SK-N-SH (cell line): ENCODE results near the gene TBC1D17. TPM values are rescaled to one million over a fixed set of nuclear protein-coding genes. Genes with fewer than 3 reads are reported as not detected.
A peak's percentile ranks its signal among the peaks of the same experiment; 100 is the strongest.

Experiments used
- CTCF ChIA-PET: fragments of 300-600, 350-600 bp; formaldehyde crosslinking; extraction: SDS; loops from one replicate; lab custom pipeline; 2021; lab: Yijun Ruan, JAX
- POLR2A ChIA-PET: fragments of 350-600 bp; sonication (Branson Sonifier 250); formaldehyde crosslinking; extraction: SDS; loops from one replicate; lab custom pipeline; 2020; ENCODE audit warnings: antibody characterized with exemption, inconsistent platforms; lab: Yijun Ruan, JAX
- DNase-seq: peaks from one replicate; pipeline ENCODE4 v3.0.0; 2012
- H2AFZ ChIP-seq: fragments of 200-600 bp; sonication (generic); 2 replicates; pipeline ENCODE4 v1.8.1; 2016; ENCODE audit warnings: antibody characterized with exemption, mild to moderate bottlenecking, low read depth
- H3F3A ChIP-seq: fragments of 200-600 bp; sonication (generic); replicated peaks from 2 replicates; pipeline ENCODE3; 2016; ENCODE audit warnings: antibody characterized with exemption, mild to moderate bottlenecking; ENCODE audit not compliant: insufficient read depth
- H3K27ac ChIP-seq, 2 experiments: fragments of 200-500 bp in 1 of 2; fragments of 200-600 bp in 1 of 2; sonication (Bioruptor generic) in 1 of 2; sonication (generic), shearing (Covaris generic) in 1 of 2; 2 replicates each; pipeline versions ENCODE4 v1.5.1 to v1.6.1; 2014 to 2016; ENCODE audit warnings: low read depth in 2 of 2, inconsistent platforms in 1 of 2, low read length in 1 of 2, mild to moderate bottlenecking in 1 of 2, mixed read lengths in 1 of 2
- H3K27me3 ChIP-seq: fragments of 200-600 bp; sonication (generic), shearing (Covaris generic); 2 replicates; pipeline ENCODE4 v1.6.1; 2016; ENCODE audit warnings: mixed run types; ENCODE audit not compliant: insufficient read depth
- H3K36me3 ChIP-seq, 2 experiments: fragments of 200-500 bp in 1 of 2; fragments of 200-600 bp in 1 of 2; sonication (Bioruptor generic) in 1 of 2; sonication (generic) in 1 of 2; replicated peaks in 1 of 2; 2 replicates each; pipeline versions ENCODE3 to v1.5.1; 2014 to 2016; ENCODE audit warnings: low read length in 1 of 2, mild to moderate bottlenecking in 1 of 2; ENCODE audit not compliant: insufficient read depth in 2 of 2, control insufficient read depth in 1 of 2
- H3K4me1 ChIP-seq, 2 experiments: fragments of 200-500 bp in 1 of 2; fragments of 200-600 bp in 1 of 2; sonication (Bioruptor generic) in 1 of 2; sonication (generic), shearing (Covaris generic) in 1 of 2; 2 replicates each; pipeline versions ENCODE4 v1.5.1 to v1.6.1; 2014 to 2016; ENCODE audit warnings: low read depth in 1 of 2, low read length in 1 of 2, mixed run types in 1 of 2; ENCODE audit not compliant: insufficient read depth in 2 of 2, control insufficient read depth in 1 of 2
- H3K4me2 ChIP-seq: fragments of 200-600 bp; sonication (generic), shearing (Covaris generic); 2 replicates; pipeline ENCODE4 v1.6.1; 2017; ENCODE audit warnings: mixed run types
- H3K4me3 ChIP-seq, 2 experiments: fragments of 200-500 bp in 1 of 2; fragments of 200-600 bp in 1 of 2; sonication (Bioruptor generic) in 1 of 2; sonication (generic), shearing (Covaris generic) in 1 of 2; 2 replicates each; pipeline versions ENCODE4 v1.5.1 to v1.8.1; 2014 to 2016; ENCODE audit warnings: low read depth in 2 of 2, inconsistent platforms in 1 of 2, low read length in 1 of 2, mild to moderate bottlenecking in 1 of 2, mixed read lengths in 1 of 2, moderate library complexity in 1 of 2
- H3K79me2 ChIP-seq: fragments of 200-600 bp; sonication (generic); 2 replicates; pipeline ENCODE4 v1.8.1; 2017; ENCODE audit warnings: mild to moderate bottlenecking; ENCODE audit not compliant: insufficient read depth
- H3K9ac ChIP-seq: fragments of 200-600 bp; sonication (generic); 2 replicates; pipeline ENCODE4 v1.6.1; 2017; ENCODE audit warnings: mixed run types
- H3K9me2 ChIP-seq: fragments of 200-600 bp; sonication (generic); 2 replicates; pipeline ENCODE4 v1.6.1; 2017; ENCODE audit warnings: mixed run types
- H3K9me3 ChIP-seq: fragments of 200-600 bp; sonication (generic); 2 replicates; pipeline ENCODE4 v1.6.1; 2017; ENCODE audit warnings: mixed run types, mild to moderate bottlenecking, moderate library complexity
- H4K20me1 ChIP-seq: fragments of 200-600 bp; sonication (generic); 2 replicates; pipeline ENCODE4 v1.6.1; 2017; ENCODE audit warnings: mild to moderate bottlenecking, mixed run types; ENCODE audit not compliant: insufficient read depth
- ELF1 ChIP-seq: IDR thresholded peaks from 2 replicates; pipeline ENCODE4 v1.4.0; 2012
- FOSL2 ChIP-seq: IDR thresholded peaks from 2 replicates; pipeline ENCODE4 v1.4.0; 2012; ENCODE audit warnings: low read depth, mild to moderate bottlenecking, moderate library complexity, borderline replicate concordance
- GABPA ChIP-seq: IDR thresholded peaks from 2 replicates; pipeline ENCODE4 v1.4.0; 2012; ENCODE audit warnings: low read depth, mild to moderate bottlenecking
- MAX ChIP-seq: IDR thresholded peaks from 2 replicates; pipeline ENCODE4 v1.4.0; 2012; ENCODE audit warnings: low read depth
- MEF2A ChIP-seq: IDR thresholded peaks from 2 replicates; pipeline ENCODE4 v1.4.0; 2012; ENCODE audit warnings: low read depth, borderline replicate concordance
- MXI1 ChIP-seq: IDR thresholded peaks from 2 replicates; pipeline ENCODE4 v1.6.1; 2012; ENCODE audit warnings: mild to moderate bottlenecking, low read depth, low read length, improper control_type of control experiment
- PBX3 ChIP-seq: IDR thresholded peaks from 2 replicates; pipeline ENCODE4; 2012
- POLR2AphosphoS5 ChIP-seq: IDR thresholded peaks from 2 replicates; pipeline ENCODE4 v1.6.1; 2012; ENCODE audit warnings: low read depth, low read length
- RCOR1 ChIP-seq: fragments of 150-350 bp; IDR thresholded peaks from 2 replicates; pipeline ENCODE4 v1.6.1; 2017; ENCODE audit warnings: antibody characterized with exemption, low read length
- REST ChIP-seq: IDR thresholded peaks from 2 replicates; pipeline ENCODE4 v1.6.1; 2012; ENCODE audit warnings: mild to moderate bottlenecking, low read depth, low read length, moderate library complexity
- RFX5 ChIP-seq: IDR thresholded peaks from 2 replicates; pipeline ENCODE4 v1.6.1; 2012; ENCODE audit warnings: mild to moderate bottlenecking, improper control_type of control experiment, low read length
- SIN3A ChIP-seq: IDR thresholded peaks from 2 replicates; pipeline ENCODE4 v1.6.1; 2012; ENCODE audit warnings: low read depth, mild to moderate bottlenecking, low read length, moderate library complexity, borderline replicate concordance
- SMC3 ChIP-seq: IDR thresholded peaks from 2 replicates; pipeline ENCODE4 v1.6.1; 2012; ENCODE audit warnings: low read depth, low read length, improper control_type of control experiment
- TCF12 ChIP-seq: IDR thresholded peaks from 2 replicates; pipeline ENCODE4 v1.4.0; 2012
- USF1 ChIP-seq: IDR thresholded peaks from 2 replicates; pipeline ENCODE4 v1.4.0; 2012; ENCODE audit warnings: low read depth, borderline replicate concordance
- WGBS: methylation state at CpG from one replicate; pipeline ENCODE4 v1.1.6; 2017; ENCODE audit warnings: low lambda C conversion rate; 5-methylcytosine and 5-hydroxymethylcytosine counted together
- polyA plus RNA-seq, 3 experiments: library from polyadenylated mRNA; depleted of rRNA; stranded (reverse); fragments of >200 nt; gene quantifications; 2 replicates each; pipeline ENCODE4 v1.2.3, GENCODE V29; 2012

The TBC1D17 gene
- polyA plus RNA-seq, 1 of the 3 experiments (the other 2 are of a cell fraction), result 28.3 TPM

GRCh38 chr19:49875857-49876421, 1.6 kb upstream of the TBC1D17 start:
- H3K36me3 ChIP-seq, result peaks cover 18 to 40% of the 10 kb centered on the region in 2 experiments
- peak; percentile 82 for DNase-seq
- CTCF ChIA-PET, result interaction anchor here (1.0 to 1.1 kb wide), 2 partner anchors 13 to 14 kb away, joined by 4 to 6 read pairs; no protein-coding TSS in a partner anchor

GRCh38 chr19:49876422-49877019, 981 bp upstream of the TBC1D17 start:
- Histone ChIP-seq H3K4me3 (peak overlapping the region; percentile 74 to 99), H3K4me2 (peak overlapping the region; percentile 95), H3K27me3 (no peaks in the 10 kb centered on the region), H3K36me3 (peaks cover 21 to 41% of the 10 kb centered on the region in 2 experiments), H3K9me3 (no peaks in the 10 kb centered on the region), H3K4me1 (peaks cover 7 to 25% of the 10 kb centered on the region in 2 experiments; a peak in 3 of 4 replicates), H4K20me1 (no peaks in the 10 kb centered on the region), H3K9ac (peak overlapping the region; percentile 97), H3F3A (no peaks in the 10 kb centered on the region), H3K79me2 (peaks cover 50% of the 10 kb centered on the region), H2AFZ (peak overlapping the region; percentile 83; the same call in 1 of the 2 replicates), H3K27ac (peak overlapping the region; percentile 96 to 99), H3K9me2 (no peaks in the 10 kb centered on the region)
- WGBS, result 1% methylated on average over 38 of the region's 46 CpGs
- peak; percentile 85 for DNase-seq
- POLR2A ChIA-PET, result interaction anchor here (0.6 to 3.5 kb wide), 9 partner anchors 8 to 269 kb away, joined by 3 to 22 read pairs (median 8); partner anchors contain the start of genes FUZ, NUP62, PNKP and PTOV1
- CTCF ChIA-PET, result interaction anchor here (0.6 to 1.1 kb wide), 4 partner anchors 13 to 414 kb away, joined by 3 to 6 read pairs (median 4); no protein-coding TSS in a partner anchor
- TF ChIP-seq TCF12, result 0 out of 2 replicates have a peak, but pooled peaks have one; percentile 11
- no peak for TF ChIP-seq MEF2A
- peak; percentile 71 for TF ChIP-seq GABPA
- TF ChIP-seq ELF1, result peak; percentile 59; the same call in 1 of the 2 replicates
- no peak for TF ChIP-seq RCOR1
- TF ChIP-seq POLR2AphosphoS5, result no peak; the same call in 1 of the 2 replicates
- TF ChIP-seq FOSL2, result no peak
- peak; percentile 77 for TF ChIP-seq MAX
- peak; percentile 68; the same call in 1 of the 2 replicates for TF ChIP-seq USF1
- no peak for TF ChIP-seq REST
- no peak; the same call in 1 of the 2 replicates for TF ChIP-seq SIN3A
- TF ChIP-seq MXI1, result peak; percentile 54; the same call in 1 of the 2 replicates
- TF ChIP-seq RFX5, result peak; percentile 44; the same call in 1 of the 2 replicates
- TF ChIP-seq PBX3, result peak; percentile 56
- no peak for TF ChIP-seq SMC3

More at GRCh38 chr19:49875857-49876421, 1.6 kb upstream of the TBC1D17 start:
- Histone ChIP-seq H3K9me3 (no peaks in the 10 kb centered on the region), H3K4me3 (peak overlapping the region; percentile 74 to 99), H3K27me3 (no peaks in the 10 kb centered on the region), H4K20me1 (no peaks in the 10 kb centered on the region), H3F3A (no peaks in the 10 kb centered on the region), H3K9me2 (no peaks in the 10 kb centered on the region), H3K4me2 (peak overlapping the region; percentile 95), H3K4me1 (peaks cover 7 to 30% of the 10 kb centered on the region in 2 experiments; a peak in 3 of 4 replicates), H2AFZ (peak overlapping the region; percentile 83; the same call in 1 of the 2 replicates), H3K79me2 (peaks cover 55% of the 10 kb centered on the region)
- WGBS, result 2% methylated on average over 22 of the region's 28 CpGs
- POLR2A ChIA-PET, result interaction anchor here (1.1 to 3.5 kb wide), 5 partner anchors 8 to 234 kb away, joined by 3 to 22 read pairs (median 8); partner anchors contain the start of genes NUP62, PNKP, PTOV1 and SCAF1
- TF ChIP-seq MXI1 (0 out of 2 replicates have a peak, but pooled peaks have one; percentile 12), SIN3A (no peak), MAX (0 out of 2 replicates have a peak, but pooled peaks have one; percentile 0), RCOR1 (no peak), POLR2AphosphoS5 (peak; percentile 84), GABPA (peak; percentile 87)
- TF ChIP-seq, all 33 proteins: peak for 4
- H3K27ac ChIP-seq, result peak overlapping the region; percentile 96 to 99
- H3K9ac ChIP-seq, result peak overlapping the region; percentile 97
